PC-3 (cell line): Measurements from ENCODE around the gene PRKG2.

ENCODE experiments used
- CTCF ChIP-seq: fragments of 300-600 bp; sonication (generic); conservative IDR thresholded peaks from 2 replicates; pipeline ENCODE4 v1.5.1; 2017; ENCODE audit warnings: antibody characterized with exemption, low read depth, mild to moderate bottlenecking, low read length
- EZH2 ChIP-seq: fragments of 300-600 bp; sonication (generic); IDR thresholded peaks from one replicate; pipeline ENCODE4 v1.6.1; 2017; ENCODE audit warnings: antibody characterized with exemption, mild to moderate bottlenecking, low read length; ENCODE audit not compliant: unreplicated experiment
- EZH2phosphoT487 ChIP-seq: fragments of 300-600 bp; sonication (generic); IDR thresholded peaks from 2 replicates; pipeline ENCODE4 v1.6.1; 2018; ENCODE audit warnings: mild to moderate bottlenecking, antibody characterized with exemption, low read length, borderline replicate concordance

- TF ChIP-seq CTCF (no peak), EZH2 (no peak), EZH2phosphoT487 (no peak)
These were observed 154.3 kb downstream of the PRKG2 start for GRCh38 chr4:81060587-81061343.
